Limb (tissue), 2 donors: ENCODE data around the gene NGEF.
"Not testable (repeated sequence)": the region's sequence is repeated elsewhere in the genome, so short reads cannot be mapped to it uniquely, and the experiment has no call there.

ENCODE experiments used
- DNase-seq, 2 donors: peaks; one replicate each; pipeline ENCODE4 v3.0.0-alpha.2; 2016; ENCODE audit errors: extremely low spot score in 2 of 2

NGEF gene, protein sequence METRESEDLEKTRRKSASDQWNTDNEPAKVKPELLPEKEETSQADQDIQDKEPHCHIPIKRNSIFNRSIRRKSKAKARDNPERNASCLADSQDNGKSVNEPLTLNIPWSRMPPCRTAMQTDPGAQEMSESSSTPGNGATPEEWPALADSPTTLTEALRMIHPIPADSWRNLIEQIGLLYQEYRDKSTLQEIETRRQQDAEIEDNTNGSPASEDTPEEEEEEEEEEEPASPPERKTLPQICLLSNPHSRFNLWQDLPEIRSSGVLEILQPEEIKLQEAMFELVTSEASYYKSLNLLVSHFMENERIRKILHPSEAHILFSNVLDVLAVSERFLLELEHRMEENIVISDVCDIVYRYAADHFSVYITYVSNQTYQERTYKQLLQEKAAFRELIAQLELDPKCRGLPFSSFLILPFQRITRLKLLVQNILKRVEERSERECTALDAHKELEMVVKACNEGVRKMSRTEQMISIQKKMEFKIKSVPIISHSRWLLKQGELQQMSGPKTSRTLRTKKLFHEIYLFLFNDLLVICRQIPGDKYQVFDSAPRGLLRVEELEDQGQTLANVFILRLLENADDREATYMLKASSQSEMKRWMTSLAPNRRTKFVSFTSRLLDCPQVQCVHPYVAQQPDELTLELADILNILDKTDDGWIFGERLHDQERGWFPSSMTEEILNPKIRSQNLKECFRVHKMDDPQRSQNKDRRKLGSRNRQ

DNA sequence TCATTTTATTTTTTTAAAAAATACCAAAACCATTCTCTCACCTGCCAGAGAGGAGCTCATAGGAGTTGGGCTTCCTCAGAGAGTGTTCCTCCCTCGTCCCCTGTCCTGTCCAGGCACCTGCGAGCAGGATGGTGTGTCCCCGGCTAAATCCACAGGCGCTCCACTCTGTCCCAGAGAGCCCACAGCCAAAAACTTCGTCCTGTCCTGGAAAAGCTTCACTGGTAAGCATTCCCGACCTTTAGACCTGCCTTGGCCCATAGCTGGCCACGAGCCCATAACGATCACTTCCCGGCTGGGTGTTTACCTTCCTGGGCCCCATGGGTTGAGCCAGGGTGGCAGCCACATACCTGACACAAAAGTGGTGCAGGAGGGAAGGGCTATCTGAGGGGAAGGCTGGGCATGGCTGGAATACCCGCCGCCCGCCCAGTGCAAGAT, at the start of gene NGEF:
Gene NGEF (minus strand): TSS at position 230 of the 435 bp plus-strand sequence. CDS start 38,366 bp downstream, outside the sequence.
- DNase-seq: peak in 1 of 2 donors; percentile 1

DNA sequence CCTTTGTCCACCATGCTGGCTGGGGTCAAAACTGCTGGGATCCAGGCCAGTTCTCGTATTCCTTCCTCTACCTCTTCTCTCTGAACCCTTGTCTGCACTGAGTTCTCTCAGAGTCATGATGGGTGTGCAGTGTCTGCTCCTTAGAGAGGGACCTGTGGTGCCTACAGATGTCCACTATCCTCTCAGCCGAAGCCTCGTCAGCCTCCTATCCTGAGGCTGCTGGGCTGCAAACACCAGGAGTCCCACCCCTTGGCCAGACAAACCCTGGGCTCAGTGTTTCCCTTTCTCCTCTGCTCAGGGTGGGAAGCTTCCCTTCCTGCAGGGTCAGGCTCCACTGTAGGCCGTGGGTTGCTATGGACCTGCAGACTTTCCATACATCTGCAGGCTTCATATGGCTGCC, 49.4 kb upstream of the NGEF start:
- no peak for DNase-seq

GRCh38 chr2:233061591-233062450, 48.8 kb upstream of the NGEF start:
- no peak for DNase-seq

DNA sequence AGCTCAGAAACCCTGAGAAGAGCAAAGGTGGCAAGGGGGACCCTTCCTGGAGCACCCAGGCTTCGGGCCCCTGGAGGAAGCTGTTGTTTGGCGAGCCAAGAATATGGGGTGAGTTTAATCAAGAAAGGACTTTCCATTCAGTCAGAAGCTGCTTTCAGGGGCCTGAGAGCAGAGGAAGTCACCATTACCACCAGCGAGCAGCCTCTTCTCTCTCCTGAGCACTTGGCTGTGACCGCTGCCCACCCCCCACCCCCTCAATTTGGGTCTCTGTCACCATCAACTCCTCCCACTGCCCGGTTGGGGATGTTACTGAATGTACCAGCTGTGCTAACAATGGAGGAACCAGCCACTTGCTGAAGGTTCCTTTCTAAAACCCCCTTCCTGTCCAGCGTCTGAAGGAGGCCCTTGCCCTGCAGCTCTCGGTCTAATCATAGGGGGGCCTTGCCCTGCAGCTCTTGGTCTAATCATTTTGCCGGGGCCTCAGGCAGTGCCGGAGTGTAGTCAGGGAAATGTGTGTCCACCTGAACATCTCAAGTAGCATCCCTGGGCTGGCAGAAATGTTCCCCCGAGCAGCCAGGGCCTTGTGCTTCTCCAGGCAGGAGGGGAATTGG, 48.0 kb upstream of the NGEF start:
- DNase-seq: no peak

DNA sequence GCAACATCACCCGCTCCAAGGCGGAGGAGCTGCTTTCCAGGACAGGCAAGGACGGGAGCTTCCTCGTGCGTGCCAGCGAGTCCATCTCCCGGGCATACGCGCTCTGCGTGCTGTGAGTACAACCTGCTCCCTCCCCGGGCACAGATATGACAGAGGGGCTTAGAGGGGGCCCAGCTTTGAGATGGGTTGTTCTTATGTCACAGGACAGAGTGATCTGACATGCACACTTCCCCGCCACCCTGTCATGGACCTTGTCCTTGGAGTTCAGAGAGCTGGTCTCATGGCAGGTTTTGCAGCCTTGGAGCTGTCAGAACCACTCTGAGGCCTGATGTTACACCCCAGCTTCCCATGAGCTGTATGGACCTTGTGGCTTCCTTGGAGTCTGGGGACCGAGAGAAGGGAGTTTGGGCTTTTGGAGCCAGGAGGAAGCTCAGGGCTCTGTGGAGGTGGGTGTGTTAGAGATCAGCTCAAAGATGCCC, 47.5 kb upstream of the NGEF start:
- no peak for DNase-seq

DNA sequence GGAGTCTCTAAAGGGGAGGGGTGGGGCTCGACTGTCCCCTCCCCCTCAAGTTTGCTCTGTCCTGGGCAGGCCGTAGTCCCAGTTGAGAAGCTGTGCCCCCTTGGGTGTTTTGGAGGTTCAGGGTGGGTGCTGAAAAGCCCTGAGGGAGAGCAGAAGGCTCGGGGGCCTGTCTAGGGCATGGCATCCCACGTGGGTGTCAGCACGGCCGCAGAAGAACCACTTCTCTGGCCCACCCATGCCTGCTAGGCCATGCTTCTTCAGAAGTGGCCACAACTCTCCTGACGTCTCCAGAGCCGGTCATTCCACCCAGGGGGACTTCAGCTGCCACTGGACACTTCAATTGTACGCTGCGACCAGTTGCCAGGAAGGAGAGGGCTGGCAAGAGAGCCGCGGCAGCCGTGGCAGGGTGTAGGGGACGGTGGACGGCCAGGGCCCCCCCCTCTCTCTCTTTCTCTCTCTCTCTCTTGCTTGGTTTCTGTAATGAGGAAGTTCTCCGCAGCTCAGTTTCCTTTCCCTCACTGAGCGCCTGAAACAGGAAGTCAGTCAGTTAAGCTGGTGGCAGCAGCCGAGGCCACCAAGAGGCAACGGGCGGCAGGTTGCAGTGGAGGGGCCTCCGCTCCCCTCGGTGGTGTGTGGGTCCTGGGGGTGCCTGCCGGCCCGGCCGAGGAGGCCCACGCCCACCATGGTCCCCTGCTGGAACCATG, 46.9 kb upstream of the NGEF start, which contains the start of gene INPP5D:
Gene INPP5D (plus strand): TSS at position 546 of the 704 bp plus-strand sequence. CDS start 137 bp downstream, at position 683.
- no peak for DNase-seq

DNA sequence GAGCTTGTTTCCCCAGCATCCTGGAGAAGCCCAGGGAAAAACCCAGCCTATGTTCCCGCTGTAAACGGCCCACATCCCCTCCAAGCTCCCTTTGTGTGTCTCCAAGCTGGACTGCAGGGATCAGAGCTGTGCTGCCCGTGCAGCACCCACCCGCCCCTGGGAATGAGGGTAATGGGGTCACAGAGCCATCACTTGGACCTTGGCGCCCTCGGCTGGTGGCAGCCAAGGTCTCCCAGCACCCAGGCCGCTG, 46.4 kb upstream of the NGEF start:
- DNase-seq: no peak

DNA sequence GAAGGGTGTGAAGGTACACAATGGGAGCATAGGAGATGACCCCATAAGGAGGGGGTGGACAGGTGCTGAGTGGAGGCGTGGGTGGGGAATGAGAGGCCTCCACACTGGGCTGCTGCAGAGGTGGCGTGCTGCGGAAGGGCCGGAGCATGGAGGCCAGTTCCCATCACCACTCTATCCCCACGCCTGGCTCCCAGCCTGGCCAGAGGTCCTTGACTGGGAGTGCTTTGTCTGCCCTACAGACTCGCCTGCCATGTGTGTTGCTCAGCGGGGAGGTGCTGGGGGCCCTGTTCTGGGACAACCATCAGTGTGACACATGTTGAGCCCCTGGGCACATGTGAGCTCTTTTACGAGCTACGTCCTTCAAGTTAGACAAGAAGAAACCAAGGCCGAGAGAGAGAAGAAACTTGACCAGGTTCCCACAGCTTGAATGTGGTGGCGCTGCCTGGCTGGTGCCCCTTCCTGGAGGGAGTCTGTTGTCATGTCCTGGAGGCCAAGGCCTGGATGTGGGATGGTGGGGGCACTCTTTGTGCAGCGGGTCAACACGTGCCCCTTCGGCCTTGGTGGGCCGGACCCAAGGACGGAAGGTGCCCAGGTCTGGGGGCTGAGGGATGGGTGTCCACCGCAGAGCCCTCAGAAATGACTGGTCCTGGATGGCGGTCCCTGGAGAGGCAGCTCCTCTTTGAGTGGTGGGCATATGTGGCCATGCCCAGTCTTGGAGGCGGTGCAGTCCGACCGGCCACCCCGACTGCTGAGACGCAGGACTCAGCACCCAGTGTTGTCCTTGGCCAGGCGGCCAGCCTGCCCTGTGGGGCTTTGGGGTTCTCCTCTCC, 45.9 kb upstream of the NGEF start:
- no peak for DNase-seq

GRCh38 chr2:233056961-233057605, 44.0 kb upstream of the NGEF start:
- DNase-seq: no peak

GRCh38 chr2:233055362-233055761, 42.3 kb upstream of the NGEF start:
- no peak for DNase-seq

GRCh38 chr2:233053928-233054784, 41.1 kb upstream of the NGEF start:
- DNase-seq: peak in 1 of 2 donors; percentile 71

GRCh38 chr2:233052517-233052916, 39.5 kb upstream of the NGEF start:
- not testable (repeated sequence) for DNase-seq

DNA sequence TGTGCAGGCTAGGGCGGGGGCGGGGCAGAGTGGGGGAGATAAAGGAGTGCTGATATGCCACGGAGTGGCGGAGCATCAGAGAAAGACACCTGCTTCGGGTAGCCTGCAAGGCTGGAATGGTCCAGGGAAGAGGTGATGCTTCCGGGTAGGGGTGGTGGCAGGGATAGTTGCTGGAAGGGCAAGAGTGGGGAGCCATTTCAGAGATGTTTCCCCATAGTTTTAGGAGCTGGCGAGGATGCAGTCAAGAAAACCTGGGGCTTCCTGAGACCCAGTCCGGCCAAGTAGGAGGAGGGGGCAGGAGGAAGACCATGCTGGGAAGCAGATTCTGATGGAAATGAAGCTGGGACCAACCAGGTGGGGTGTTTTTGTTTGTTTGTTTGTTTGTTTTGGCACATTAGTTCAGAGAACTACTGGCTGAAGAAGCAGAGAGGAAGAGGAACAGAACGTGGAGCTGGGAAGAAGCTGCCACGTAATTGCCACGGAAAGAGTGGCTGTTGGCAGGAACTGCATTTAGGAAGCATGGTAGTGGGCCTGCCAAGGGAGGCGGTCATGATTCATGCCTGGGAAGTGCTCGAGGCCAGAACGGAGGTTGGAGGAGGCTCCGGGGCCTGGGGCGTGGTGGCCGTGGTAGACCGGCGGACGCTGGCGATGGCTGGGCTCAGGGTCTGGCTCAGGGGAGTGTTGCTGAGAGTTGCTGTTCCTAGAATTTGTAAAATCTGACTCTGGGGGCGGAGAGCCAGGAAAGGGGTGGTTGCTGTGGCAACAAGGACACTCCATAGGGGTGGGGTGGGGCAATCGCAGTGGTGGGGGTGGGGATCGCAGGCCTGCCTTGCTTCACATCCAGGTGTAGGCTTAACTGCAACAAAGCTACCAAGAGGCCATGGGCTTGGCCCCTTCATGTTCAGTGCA, 38.4 kb upstream of the NGEF start:
- peak; percentile 42 to 62 for DNase-seq

GRCh38 chr2:233049194-233049761, 36.2 kb upstream of the NGEF start:
- peak in 1 of 2 donors; percentile 25 for DNase-seq

GRCh38 chr2:233048569-233049193, 35.6 kb upstream of the NGEF start:
- DNase-seq: no peak

DNA sequence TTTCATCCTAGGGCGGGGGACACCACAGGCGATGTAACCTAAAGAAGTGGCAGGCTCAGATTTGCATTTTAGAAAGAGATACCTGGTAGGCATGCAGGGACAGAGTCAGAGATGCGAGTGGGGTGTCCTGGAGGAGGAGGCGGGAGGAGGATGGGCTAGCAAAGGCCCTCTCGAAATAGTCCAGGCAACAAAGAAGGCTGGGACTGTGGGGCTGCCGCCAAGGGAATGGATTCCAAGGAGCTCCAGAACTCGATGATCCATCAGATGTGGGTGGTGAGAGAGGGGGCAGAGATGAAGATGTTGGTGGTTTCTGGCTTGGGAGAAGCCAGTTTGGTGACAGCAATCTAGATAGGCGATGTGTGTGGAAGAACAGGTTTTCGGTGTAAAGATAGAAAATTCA, 34.6 kb upstream of the NGEF start:
- no peak for DNase-seq
